Endodermal cell (in vitro differentiated cells): ENCODE data around the gene COQ3. TPM values are rescaled to one million over a fixed set of nuclear protein-coding genes. Genes with fewer than 3 reads are reported as not detected.

Experiments
- DNase-seq: peaks from one replicate; pipeline ENCODE4 v3.0.0-alpha.2; 2017
- H3K27ac ChIP-seq: 2 replicates; pipeline ENCODE4 v1.5.1; 2013; ENCODE audit warnings: mild to moderate bottlenecking, low read depth, low read length, moderate library complexity
- H3K27me3 ChIP-seq: 2 replicates; pipeline ENCODE4 v1.6.1; 2013; ENCODE audit warnings: mild to moderate bottlenecking, low read length, moderate library complexity; ENCODE audit not compliant: insufficient read depth, control insufficient read depth, poor library complexity, severe bottlenecking
- H3K36me3 ChIP-seq: 2 replicates; pipeline ENCODE4 v1.7.0; 2013; ENCODE audit warnings: mild to moderate bottlenecking, low read length, moderate library complexity; ENCODE audit not compliant: control insufficient read depth, insufficient read depth
- H3K4me1 ChIP-seq: one replicate; pipeline ENCODE4 v1.7.0; 2013; ENCODE audit warnings: low read length; ENCODE audit not compliant: control insufficient read depth, insufficient read depth
- H3K4me3 ChIP-seq: 2 replicates; pipeline ENCODE4 v1.5.1; 2013; ENCODE audit warnings: mild to moderate bottlenecking, low read length, moderate library complexity
- H3K9ac ChIP-seq: 2 replicates; pipeline ENCODE4 v1.6.1; 2013; ENCODE audit warnings: mild to moderate bottlenecking, low read length, moderate library complexity; ENCODE audit not compliant: poor library complexity, severe bottlenecking; ENCODE audit errors: extremely low read depth
- H3K9me3 ChIP-seq: 2 replicates; pipeline ENCODE4 v1.6.1; 2013; ENCODE audit warnings: mild to moderate bottlenecking, low read length, moderate library complexity; ENCODE audit not compliant: control insufficient read depth
- H3K27ac Mint-ChIP-seq: 2 replicates; pipeline ENCODE4 v1.8.0; 2020; ENCODE audit warnings: mixed read lengths
- H3K27me3 Mint-ChIP-seq: 2 replicates; pipeline ENCODE4 v1.8.0; 2021; ENCODE audit warnings: mild to moderate bottlenecking, mixed read lengths; ENCODE audit not compliant: insufficient read depth
- H3K36me3 Mint-ChIP-seq: 2 replicates; pipeline ENCODE4 v1.8.0; 2020; ENCODE audit warnings: low read depth, mixed read lengths
- H3K4me1 Mint-ChIP-seq: 2 replicates; pipeline ENCODE4 v1.8.0; 2020; ENCODE audit warnings: mixed read lengths
- H3K4me3 Mint-ChIP-seq: 2 replicates; pipeline ENCODE4 v1.8.0; 2020; ENCODE audit warnings: mild to moderate bottlenecking, moderate library complexity, mixed read lengths
- H3K9me3 Mint-ChIP-seq: 2 replicates; pipeline ENCODE4 v1.8.0; 2020; ENCODE audit warnings: mild to moderate bottlenecking, mixed read lengths
- CTCF ChIP-seq: fragments of 200-600 bp; sonication (generic); conservative IDR thresholded peaks from 2 replicates; pipeline ENCODE4 v1.5.0; 2021; ENCODE audit warnings: antibody characterized with exemption, mild to moderate bottlenecking
- WGBS, 2 experiments: methylation state at CpG; one replicate each; pipeline versions ENCODE4 v1.1.5 to v1.1.7; 2013; ENCODE audit warnings: missing lambda C conversion rate in 2 of 2, mixed read lengths in 1 of 2; ENCODE audit not compliant: insufficient coverage in 1 of 2, insufficient read length in 1 of 2; 5-methylcytosine and 5-hydroxymethylcytosine counted together
- total RNA-seq, 2 donors: library from RNA; stranded (reverse); fragmentation: NEBNext Ultra II Directional in 1 of 2; extraction: Animal tissue kit (Norgen Biotek cat#: 25700) in 1 of 2; gene quantifications; 2 replicates in 1 of 2; 3 replicates in 1 of 2; pipeline ENCODE4 v1.2.1, GENCODE V29; 2021

The COQ3 gene
- total RNA-seq, 2 donors from 2014 or later = 8.7 to 15.2 TPM

- Histone ChIP-seq H3K27ac (no peak overlapping the region), H3K9ac (no peak overlapping the region), H3K9me3 (no peaks in the 10 kb centered on the region), H3K36me3 (no peaks in the 10 kb centered on the region), H3K4me3 (no peak overlapping the region), H3K27me3 (no peaks in the 10 kb centered on the region), H3K4me1 (no peaks in the 10 kb centered on the region)
- no peak for DNase-seq
- no peak for TF ChIP-seq CTCF
- peaks cover 4% of the 10 kb centered on the region for H3K4me1 Mint-ChIP-seq
- H3K36me3 Mint-ChIP-seq = no peaks in the 10 kb centered on the region
- H3K4me3 Mint-ChIP-seq = no peak overlapping the region
- no peak overlapping the region for H3K27ac Mint-ChIP-seq
- H3K9me3 Mint-ChIP-seq = no peaks in the 10 kb centered on the region
- no peaks in the 10 kb centered on the region for H3K27me3 Mint-ChIP-seq
- WGBS, 2 experiments = 80 to 92% methylated on average over 2 of the region's 2 CpGs
Observed at GRCh38 chr6:99366852-99367251, 27.1 kb downstream of the COQ3 start.

DNA sequence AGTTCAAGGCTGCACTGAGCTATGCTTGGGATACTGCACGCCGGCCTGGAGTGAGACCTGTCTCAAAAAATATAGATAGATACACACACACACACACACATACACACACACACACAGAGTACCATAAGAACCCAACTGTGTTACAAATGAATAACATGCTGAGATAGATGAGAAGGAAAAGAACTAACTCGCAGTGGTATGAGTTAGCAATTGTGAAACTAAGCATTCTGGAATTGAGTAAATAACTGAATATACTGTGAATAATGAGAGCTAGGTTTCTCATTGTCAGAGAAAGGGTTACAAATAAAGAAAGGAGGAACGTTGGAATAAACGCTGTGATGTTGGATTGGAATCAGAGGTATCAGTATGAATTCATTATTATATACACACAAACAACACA, 30.0 kb downstream of the COQ3 start:
- TF ChIP-seq CTCF = no peak
- Histone ChIP-seq H3K4me3 (no peak overlapping the region), H3K36me3 (no peaks in the 10 kb centered on the region), H3K27ac (no peak overlapping the region), H3K9me3 (no peaks in the 10 kb centered on the region), H3K4me1 (no peaks in the 10 kb centered on the region), H3K27me3 (no peaks in the 10 kb centered on the region), H3K9ac (no peak overlapping the region)
- Mint-ChIP-seq H3K9me3 (no peaks in the 10 kb centered on the region), H3K36me3 (no peaks in the 10 kb centered on the region), H3K27ac (no peak overlapping the region), H3K4me1 (no peaks in the 10 kb centered on the region), H3K4me3 (no peak overlapping the region), H3K27me3 (no peaks in the 10 kb centered on the region)
- DNase-seq = no peak
- 87 to 91% methylated on average over 1 to 4 of the region's 5 CpGs for WGBS, 2 experiments

DNA sequence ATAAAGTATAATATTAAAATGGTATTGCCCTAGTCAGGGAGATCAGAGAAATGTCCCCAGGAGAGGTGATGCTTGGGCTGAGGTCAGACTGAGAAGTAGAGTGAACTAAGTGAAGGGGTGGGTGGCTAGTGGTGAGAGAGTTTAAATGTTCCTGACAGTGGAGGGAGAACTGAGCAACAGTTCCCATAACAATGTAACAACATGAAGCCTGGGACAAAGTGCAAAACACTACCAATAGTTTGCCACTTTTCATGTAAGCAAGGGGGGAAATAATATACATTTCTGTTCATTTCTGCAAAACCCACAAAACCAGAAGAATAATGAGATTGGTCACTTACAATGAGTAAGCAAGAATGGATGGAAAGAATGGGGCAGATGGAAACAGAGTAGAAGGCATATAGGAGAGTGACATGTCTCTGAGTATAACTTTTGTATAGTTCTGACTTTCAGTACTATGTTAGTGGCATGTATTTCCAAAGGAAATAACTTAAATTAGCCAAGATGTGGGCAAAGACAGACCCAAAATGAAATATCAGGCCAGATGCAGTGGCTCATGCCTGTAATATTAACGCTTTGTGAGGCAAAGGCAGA, 31.2 kb downstream of the COQ3 start:
- Mint-ChIP-seq H3K9me3 (no peaks in the 10 kb centered on the region), H3K4me3 (no peak overlapping the region), H3K36me3 (no peaks in the 10 kb centered on the region), H3K27me3 (no peaks in the 10 kb centered on the region), H3K27ac (no peak overlapping the region), H3K4me1 (no peaks in the 10 kb centered on the region)
- no peak overlapping the region for H3K4me3 ChIP-seq
- H3K4me1 ChIP-seq = no peaks in the 10 kb centered on the region
- 92 to 93% methylated on average over 1 of the region's 1 CpG for WGBS, 2 experiments
- H3K36me3 ChIP-seq = no peaks in the 10 kb centered on the region
- H3K9me3 ChIP-seq = no peaks in the 10 kb centered on the region
- H3K27me3 ChIP-seq = no peaks in the 10 kb centered on the region
- no peak overlapping the region for H3K27ac ChIP-seq
- no peak for DNase-seq
- H3K9ac ChIP-seq = no peak overlapping the region
- no peak for TF ChIP-seq CTCF
